Measurements from ENCODE around the gene TNKS2.

The TNKS2 gene

GRCh38 chr10:91909117-91909677 lies 111.0 kb downstream of the TNKS2 start, which contains the start of gene FGFBP3:
Gene FGFBP3 (minus strand): TSS chr10:91909486. CDS start chr10:91908969, 517 bp downstream.
- H3K9me2 ChIP-seq (ENCODE audit: low read depth, low read length) = no peaks in the 10 kb centered on the region
- H3K9ac ChIP-seq (ENCODE audit: low read length) = peak within 1 kb of the TSS; percentile 75
- no peak within 1 kb of the TSS for H3K27ac ChIP-seq (ENCODE audit: low read depth, low read length, poor library complexity, severe bottlenecking)
- H3F3A ChIP-seq (ENCODE audit: insufficient read depth, low read length) = no peaks in the 10 kb centered on the region
- H3K36me3 ChIP-seq (ENCODE audit: insufficient read depth, low read length) = no peaks in the 10 kb centered on the region
- no peaks in the 10 kb centered on the region for H3K79me2 ChIP-seq (ENCODE audit: insufficient read depth, low read length)
- no peaks in the 10 kb centered on the region for H4K20me1 ChIP-seq (ENCODE audit: insufficient read depth, low read length)
- no peak for TF ChIP-seq CTCF (IDR thresholded peaks at IDR 0.05; ENCODE audit: low read length)
- TF ChIP-seq EZH2 (IDR thresholded peaks at IDR 0.05; ENCODE audit: borderline replicate concordance, low read length) = no peak
- peak within 1 kb of the TSS; percentile 93 for H3K4me2 ChIP-seq (ENCODE audit: low read length)
- H3K27me3 ChIP-seq (ENCODE audit: insufficient read depth, low read length) = no peaks in the 10 kb centered on the region
- peak within 1 kb of the TSS; percentile 73 for H3K4me3 ChIP-seq (ENCODE audit: low read depth, low read length, poor library complexity, severe bottlenecking)
- H3K9me3 ChIP-seq (ENCODE audit: low read length) = no peaks in the 10 kb centered on the region
- H3K4me1 ChIP-seq (ENCODE audit: insufficient read depth, low read length, severe bottlenecking) = peaks cover 18% of the 10 kb centered on the region
- H2AFZ ChIP-seq (ENCODE audit: low read length) = peak within 1 kb of the TSS; percentile 21; the same call in 1 of the 2 replicates

GRCh38 chr10:91910467-91910866 lies 112.2 kb downstream of the TNKS2 start:
- Histone ChIP-seq H3K4me2 (ENCODE audit: low read length) (no peak overlapping the region), H3K27me3 (ENCODE audit: insufficient read depth, low read length) (no peaks in the 10 kb centered on the region), H3K27ac (ENCODE audit: low read depth, low read length, poor library complexity, severe bottlenecking) (no peak overlapping the region), H3K79me2 (ENCODE audit: insufficient read depth, low read length) (no peaks in the 10 kb centered on the region), H2AFZ (ENCODE audit: low read length) (no peak overlapping the region), H3F3A (ENCODE audit: insufficient read depth, low read length) (no peaks in the 10 kb centered on the region), H3K4me1 (ENCODE audit: insufficient read depth, low read length, severe bottlenecking) (peaks cover 18% of the 10 kb centered on the region), H3K9me2 (ENCODE audit: low read depth, low read length) (no peaks in the 10 kb centered on the region), H4K20me1 (ENCODE audit: insufficient read depth, low read length) (no peaks in the 10 kb centered on the region), H3K36me3 (ENCODE audit: insufficient read depth, low read length) (no peaks in the 10 kb centered on the region), H3K9ac (ENCODE audit: low read length) (no peak overlapping the region), H3K4me3 (ENCODE audit: low read depth, low read length, poor library complexity, severe bottlenecking) (no peak overlapping the region), H3K9me3 (ENCODE audit: low read length) (no peaks in the 10 kb centered on the region)
- TF ChIP-seq EZH2 (IDR thresholded peaks at IDR 0.05; ENCODE audit: borderline replicate concordance, low read length) (no peak), CTCF (IDR thresholded peaks at IDR 0.05; ENCODE audit: low read length) (no peak)
